Gastrocnemius medialis (tissue), 4 donors: ENCODE measurements around the gene ACACA. TPM values are rescaled to one million over a fixed set of nuclear protein-coding genes. Genes with fewer than 3 reads are reported as not detected.
A peak's percentile ranks its signal among the peaks of the same experiment; 100 is the strongest.

Experiments
- ATAC-seq, 2 donors: fragments of 150-250 bp; one replicate each; pipeline ENCODE4 v1.9.1; 2016
- DNase-seq, 2 donors: peaks; one replicate each; pipeline ENCODE4 v3.0.0-alpha.2; 2019
- H3K27ac ChIP-seq, 4 donors: fragments of 200-600 bp; sonication (generic); 1 replicate in 1 of 4; 2 replicates in 3 of 4; pipeline ENCODE4 v1.5.1; 2016 to 2018; ENCODE audit warnings: mild to moderate bottlenecking in 2 of 4, moderate library complexity in 1 of 4
- H3K27me3 ChIP-seq, 3 donors: fragments of 200-600 bp; sonication (generic) in 2 of 3; 1 replicate in 1 of 3; 2 replicates in 2 of 3; pipeline versions ENCODE4 v1.5.1 to v1.6.0; 2016 to 2019; ENCODE audit warnings: mild to moderate bottlenecking in 1 of 3, moderate library complexity in 1 of 3
- H3K36me3 ChIP-seq, 2 donors: fragments of 200-600 bp; sonication (generic) in 1 of 2; one replicate each; pipeline ENCODE4 v1.5.1; 2017 to 2018
- H3K4me1 ChIP-seq, 2 donors: fragments of 200-600 bp; sonication (generic) in 1 of 2; one replicate each; pipeline ENCODE4 v1.5.1; 2016 to 2017; ENCODE audit warnings: mild to moderate bottlenecking in 2 of 2
- H3K4me3 ChIP-seq, 4 donors: fragments of 200-600 bp; sonication (generic) in 3 of 4; 1 replicate in 1 of 4; 2 replicates in 3 of 4; pipeline ENCODE4 v1.5.1; 2016 to 2019; ENCODE audit warnings: mild to moderate bottlenecking in 2 of 4
- H3K9me3 ChIP-seq, 3 donors: fragments of 200-600 bp; sonication (generic) in 2 of 3; 1 replicate in 1 of 3; 2 replicates in 2 of 3; pipeline ENCODE4 v1.5.1; 2016 to 2019
- CTCF ChIP-seq, 5 experiments: fragments of 450-650 bp in 3 of 5; fragments of 200-600 bp in 2 of 5; sonication (generic) in 2 of 5; IDR thresholded peaks in 4 of 5; conservative IDR thresholded peaks in 1 of 5; 1 replicate in 4 of 5; 2 replicates in 1 of 5; pipeline ENCODE4 v1.5.1; 2016 to 2019; ENCODE audit warnings: antibody characterized with exemption in 5 of 5, mild to moderate bottlenecking in 3 of 5, moderate library complexity in 3 of 5
- POLR2A ChIP-seq, 2 donors: fragments of 450-650 bp; IDR thresholded peaks; one replicate each; pipeline ENCODE4 v1.6.1; 2017; ENCODE audit warnings: antibody characterized with exemption in 2 of 2, mild to moderate bottlenecking in 2 of 2, moderate library complexity in 2 of 2
- in situ Hi-C, 4 donors: fragments of 200-750 bp; cut with MboI; loops; one replicate each; pipeline versions ENCODE4 v1.15.0 to v1.8.0; 2017; ENCODE audit warnings: low sequenced_read_pairs in 4 of 4
- intact Hi-C: fragments of 100-400 bp; cut with DNase I; formaldehyde crosslinking; loops from one replicate; pipeline ENCODE4 v1.15.1; 2023; ENCODE audit warnings: low total_unique reads
- total RNA-seq, 4 donors: library from RNA; depleted of rRNA; stranded (reverse); fragments of >200 nt; gene quantifications; one replicate each; pipeline versions ENCODE4 v1.1.0 to v1.2.3, GENCODE V29; 2016

Gene ACACA
- total RNA-seq, 4 donors from 2014 or later = 13.4 to 28.9 (median 18.9) TPM

GRCh38 chr17:37219876-37220606, 186.6 kb downstream of the ACACA start:
- DNase-seq (no peak), ATAC-seq (no peak)
- in situ Hi-C loops = no loop called here
- H3K4me3 ChIP-seq = no peak overlapping the region
- H3K9me3 ChIP-seq = no peaks in the 10 kb centered on the region
- intact Hi-C loops = no loop called here
- H3K36me3 ChIP-seq = peaks cover 0 to 24% of the 10 kb centered on the region in 2 donors
- no peaks in the 10 kb centered on the region for H3K27me3 ChIP-seq
- no peak overlapping the region for H3K27ac ChIP-seq
- H3K4me1 ChIP-seq = no peaks in the 10 kb centered on the region
- TF ChIP-seq CTCF (IDR thresholded peaks at IDR 0.05 in 4 of 5, conservative IDR thresholded peaks at IDR 0.05 in 1 of 5) (no peak), POLR2A (IDR thresholded peaks at IDR 0.05) (no peak)

GRCh38 chr17:37218849-37219248, 187.8 kb downstream of the ACACA start:
- intact Hi-C loops = no loop called here
- no peaks in the 10 kb centered on the region for H3K27me3 ChIP-seq
- peaks cover 0 to 22% of the 10 kb centered on the region in 2 donors for H3K36me3 ChIP-seq
- TF ChIP-seq POLR2A (IDR thresholded peaks at IDR 0.05) = no peak
- TF ChIP-seq CTCF (IDR thresholded peaks at IDR 0.05 in 4 of 5, conservative IDR thresholded peaks at IDR 0.05 in 1 of 5) = no peak
- ATAC-seq = peak; percentile 52 to 77
- in situ Hi-C loops = no loop called here
- H3K4me3 ChIP-seq = no peak overlapping the region
- peak overlapping the region in 1 of 4 donors; percentile 14 for H3K27ac ChIP-seq
- H3K4me1 ChIP-seq = no peaks in the 10 kb centered on the region
- no peaks in the 10 kb centered on the region for H3K9me3 ChIP-seq
- DNase-seq = peak in 1 of 2 donors; percentile 20

- in situ Hi-C loops = no loop called here
- TF ChIP-seq POLR2A (IDR thresholded peaks at IDR 0.05) (no peak), CTCF (IDR thresholded peaks at IDR 0.05 in 4 of 5, conservative IDR thresholded peaks at IDR 0.05 in 1 of 5) (no peak)
Observed at GRCh38 chr17:37214416-37214815, 192.2 kb downstream of the ACACA start.

GRCh38 chr17:37213927-37214326, 192.7 kb downstream of the ACACA start:
- Histone ChIP-seq H3K4me1 (no peaks in the 10 kb centered on the region), H3K27me3 (no peaks in the 10 kb centered on the region), H3K9me3 (no peaks in the 10 kb centered on the region), H3K4me3 (no peak overlapping the region), H3K36me3 (peaks cover 0 to 11% of the 10 kb centered on the region in 2 donors), H3K27ac (no peak overlapping the region)
- TF ChIP-seq CTCF (IDR thresholded peaks at IDR 0.05 in 4 of 5, conservative IDR thresholded peaks at IDR 0.05 in 1 of 5) (no peak), POLR2A (IDR thresholded peaks at IDR 0.05) (no peak)
- in situ Hi-C loops = no loop called here
- ATAC-seq (no peak), DNase-seq (no peak)
- intact Hi-C loops = no loop called here

More at GRCh38 chr17:37214416-37214815, 192.2 kb downstream of the ACACA start:
- DNase-seq (no peak), ATAC-seq (no peak)
- H3K36me3 ChIP-seq = peaks cover 0 to 11% of the 10 kb centered on the region in 2 donors
- H3K27ac ChIP-seq = no peak overlapping the region
- H3K4me3 ChIP-seq = no peak overlapping the region
- no peaks in the 10 kb centered on the region for H3K27me3 ChIP-seq
- H3K9me3 ChIP-seq = no peaks in the 10 kb centered on the region
- H3K4me1 ChIP-seq = no peaks in the 10 kb centered on the region
- intact Hi-C loops = no loop called here
